ENCODE data around the gene HCAR2.
"Not testable (repeated sequence)": the region's sequence is repeated elsewhere in the genome, so short reads cannot be mapped to it uniquely, and the experiment has no call there.

HCAR2 gene

DNA sequence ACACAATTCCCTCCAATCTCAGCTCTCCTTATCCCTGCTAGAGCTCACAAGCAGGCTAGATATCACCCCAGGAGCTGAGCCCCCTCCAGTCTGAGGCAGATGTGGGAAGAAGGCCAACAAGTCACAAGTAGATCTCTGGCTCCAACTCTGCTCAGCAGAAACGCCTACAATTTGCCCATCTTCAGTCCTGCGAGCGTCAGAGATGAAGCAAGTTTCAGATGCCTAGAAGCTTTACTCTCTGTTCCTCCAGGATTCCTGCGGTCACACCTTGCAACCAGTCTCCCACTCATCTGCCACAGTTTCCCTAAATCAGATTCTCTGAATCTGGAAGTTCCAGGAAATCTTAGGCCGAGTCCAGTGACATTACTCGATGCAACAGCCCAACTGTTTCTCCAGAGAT, 12.1 kb upstream of the HCAR2 start:
- FAIRE-seq: not testable (repeated sequence)

DNA sequence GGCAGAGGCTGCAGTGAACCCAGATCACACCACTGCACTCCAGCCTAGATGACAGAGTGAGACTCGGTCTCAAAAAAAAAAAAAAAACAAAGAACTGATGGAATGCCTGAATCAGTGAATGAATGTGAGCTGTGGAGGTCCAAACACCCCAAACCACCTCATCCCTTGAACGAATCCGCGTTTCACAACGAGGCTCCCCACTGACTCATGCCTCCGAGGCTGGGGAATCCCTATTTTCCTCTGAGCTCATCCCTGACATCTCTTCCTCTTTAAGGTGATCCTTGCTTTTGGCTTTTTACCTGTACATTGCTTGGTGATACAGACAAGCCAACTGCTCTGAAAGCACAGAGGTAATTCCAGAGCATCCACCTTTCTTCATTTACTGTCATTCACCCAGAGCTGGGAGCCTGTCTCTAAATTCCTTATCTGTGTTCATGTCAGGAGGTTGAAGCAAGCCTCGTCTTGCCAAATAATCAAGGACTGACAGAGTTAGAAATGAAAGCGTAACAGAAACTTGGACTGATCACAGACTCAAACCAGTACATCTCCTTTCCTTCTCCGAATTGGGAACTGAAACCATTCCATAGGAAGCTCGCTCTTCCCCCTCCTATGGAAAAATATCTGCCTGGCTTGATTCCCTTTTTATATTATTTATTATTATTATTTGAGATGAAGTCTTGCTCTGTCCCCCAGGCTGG, 10.5 kb upstream of the HCAR2 start:
- not testable (repeated sequence) for FAIRE-seq

DNA sequence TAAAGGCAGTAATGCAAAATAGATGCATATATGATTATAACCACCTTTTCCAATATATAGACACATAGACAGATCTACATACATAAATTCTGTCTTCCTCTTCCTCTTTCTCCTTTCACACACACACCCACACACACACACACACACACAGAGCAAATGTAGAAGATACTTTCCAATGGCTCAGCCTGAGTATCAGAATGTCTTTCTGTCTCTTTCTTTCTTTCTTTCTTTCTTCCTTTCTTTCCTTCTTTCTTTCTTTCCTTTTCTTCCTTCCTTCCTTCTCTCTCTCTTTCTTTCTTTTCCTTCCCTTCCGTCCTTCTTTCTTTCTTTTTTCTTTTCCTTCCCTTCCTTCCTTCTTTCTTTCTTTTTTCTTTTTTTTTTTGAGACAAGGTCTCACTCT, 8.1 kb upstream of the HCAR2 start:
- not testable (repeated sequence) for FAIRE-seq

DNA sequence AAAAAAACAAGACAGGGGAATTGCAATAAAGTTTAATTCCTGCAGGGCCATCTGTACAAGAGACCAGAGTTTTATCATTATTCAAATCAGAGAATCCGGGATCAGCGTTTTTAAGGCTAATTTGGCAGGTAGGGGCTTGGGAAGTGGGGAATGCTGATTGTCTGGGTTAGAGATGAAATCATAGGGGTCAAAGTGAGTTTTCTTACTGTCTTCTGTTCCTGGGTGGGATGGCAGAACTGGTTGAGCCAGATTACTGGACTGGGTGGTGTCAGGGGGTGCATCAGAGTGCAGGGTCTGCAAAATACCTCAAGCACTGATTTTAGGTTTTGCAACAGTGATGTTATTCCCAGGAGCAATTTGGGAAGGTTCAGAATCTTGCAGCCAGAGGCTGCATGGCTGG, 7.2 kb upstream of the HCAR2 start:
- not testable (repeated sequence) for FAIRE-seq

DNA sequence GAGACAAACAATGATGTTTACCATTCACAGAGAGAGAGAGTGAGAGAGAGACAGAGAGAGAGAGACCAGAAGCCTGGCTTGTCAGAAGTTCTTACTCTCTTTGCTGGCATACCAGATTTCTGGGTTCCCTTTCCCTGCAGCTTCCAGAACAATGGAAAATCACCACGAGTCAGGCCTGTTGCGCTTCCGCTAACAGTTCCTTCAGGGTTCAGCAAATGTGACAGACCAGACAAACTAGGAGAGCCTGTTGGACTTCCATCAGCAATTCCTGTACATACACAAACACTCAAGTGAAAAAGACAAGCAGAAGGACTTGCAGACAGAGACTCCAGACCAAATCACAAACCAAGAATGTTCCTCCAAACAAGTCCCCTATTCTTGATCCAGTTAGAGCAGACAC, 6.1 kb upstream of the HCAR2 start:
- FAIRE-seq: not testable (repeated sequence)

DNA sequence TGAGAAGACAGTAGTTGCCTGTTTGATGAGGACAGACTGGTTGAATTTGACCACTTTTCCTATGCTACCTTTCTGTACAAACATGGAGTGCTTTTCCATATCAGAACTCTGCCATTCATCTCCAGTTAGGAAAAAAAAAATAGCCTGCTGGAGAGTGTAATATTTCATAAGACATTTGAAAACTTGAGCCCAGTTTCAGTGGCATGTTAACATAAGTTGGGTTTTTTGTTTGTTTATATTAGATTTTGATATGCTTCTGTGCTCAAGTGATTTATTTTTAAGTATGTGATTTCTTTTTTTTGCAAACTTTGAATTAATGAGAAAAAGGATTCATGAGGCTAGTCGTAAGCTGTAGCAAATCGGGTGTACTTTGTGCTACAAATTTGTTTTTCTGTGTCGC, 684 bp upstream of the HCAR2 start:
- FAIRE-seq: not testable (repeated sequence)

DNA sequence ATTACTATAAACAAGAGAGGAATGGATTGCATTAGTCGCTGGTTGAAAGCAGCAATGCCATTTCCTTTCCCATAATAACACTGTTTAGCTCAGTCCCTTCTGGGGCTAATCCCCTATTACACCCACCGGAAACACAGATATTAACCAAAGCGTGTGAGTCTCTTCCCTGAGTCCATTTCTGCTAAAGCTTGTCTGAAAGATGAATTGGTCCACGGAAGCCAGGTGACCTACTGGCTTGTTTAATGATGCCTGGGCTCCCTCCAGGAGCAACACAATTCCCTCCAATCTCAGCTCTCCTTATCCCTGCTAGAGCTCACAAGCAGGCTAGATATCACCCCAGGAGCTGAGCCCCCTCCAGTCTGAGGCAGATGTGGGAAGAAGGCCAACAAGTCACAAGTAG, 1.7 kb downstream of the HCAR2 start:
- not testable (repeated sequence) for FAIRE-seq

DNA sequence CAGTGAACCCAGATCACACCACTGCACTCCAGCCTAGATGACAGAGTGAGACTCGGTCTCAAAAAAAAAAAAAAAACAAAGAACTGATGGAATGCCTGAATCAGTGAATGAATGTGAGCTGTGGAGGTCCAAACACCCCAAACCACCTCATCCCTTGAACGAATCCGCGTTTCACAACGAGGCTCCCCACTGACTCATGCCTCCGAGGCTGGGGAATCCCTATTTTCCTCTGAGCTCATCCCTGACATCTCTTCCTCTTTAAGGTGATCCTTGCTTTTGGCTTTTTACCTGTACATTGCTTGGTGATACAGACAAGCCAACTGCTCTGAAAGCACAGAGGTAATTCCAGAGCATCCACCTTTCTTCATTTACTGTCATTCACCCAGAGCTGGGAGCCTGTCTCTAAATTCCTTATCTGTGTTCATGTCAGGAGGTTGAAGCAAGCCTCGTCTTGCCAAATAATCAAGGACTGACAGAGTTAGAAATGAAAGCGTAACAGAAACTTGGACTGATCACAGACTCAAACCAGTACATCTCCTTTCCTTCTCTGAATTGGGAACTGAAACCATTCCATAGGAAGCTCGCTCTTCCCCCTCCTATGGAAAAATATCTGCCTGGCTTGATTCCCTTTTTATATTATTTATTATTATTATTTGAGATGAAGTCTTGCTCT, 3.0 kb downstream of the HCAR2 start:
- not testable (repeated sequence) for FAIRE-seq

DNA sequence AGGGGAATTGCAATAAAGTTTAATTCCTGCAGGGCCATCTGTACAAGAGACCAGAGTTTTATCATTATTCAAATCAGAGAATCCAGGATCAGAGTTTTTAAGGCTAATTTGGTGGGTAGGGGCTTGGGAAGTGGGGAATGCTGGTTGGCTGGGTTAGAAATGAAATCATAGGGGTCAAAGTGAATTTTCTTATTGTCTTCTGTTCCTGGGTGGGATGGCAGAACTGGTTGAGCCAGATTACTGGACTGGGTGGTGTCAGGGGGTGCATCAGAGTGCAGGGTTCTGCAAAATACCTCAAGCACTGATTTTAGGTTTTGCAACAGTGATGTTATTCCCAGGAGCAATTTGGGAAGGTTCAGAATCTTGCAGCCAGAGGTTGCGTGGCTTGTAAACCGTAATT, 6.2 kb downstream of the HCAR2 start:
- not testable (repeated sequence) for FAIRE-seq

DNA sequence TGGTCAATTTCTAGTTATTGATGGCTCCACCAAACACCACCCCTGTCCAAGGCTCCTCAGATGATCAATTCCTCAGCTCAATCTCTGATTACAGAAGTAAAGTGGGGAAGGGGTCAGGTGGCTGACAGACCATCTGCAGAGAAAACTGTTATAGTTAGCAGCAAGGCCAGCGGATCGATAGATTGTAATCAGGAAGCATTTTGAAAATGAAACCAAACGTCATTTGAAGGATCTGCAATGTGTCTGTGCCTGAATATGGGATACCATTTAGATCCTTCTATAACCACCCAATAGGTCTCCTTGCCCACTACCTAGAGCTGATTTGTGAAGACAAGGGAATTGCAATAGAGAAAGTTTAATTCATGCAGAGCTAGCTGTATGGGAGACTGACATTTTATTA, 11.6 kb downstream of the HCAR2 start:
- FAIRE-seq: no peak

DNA sequence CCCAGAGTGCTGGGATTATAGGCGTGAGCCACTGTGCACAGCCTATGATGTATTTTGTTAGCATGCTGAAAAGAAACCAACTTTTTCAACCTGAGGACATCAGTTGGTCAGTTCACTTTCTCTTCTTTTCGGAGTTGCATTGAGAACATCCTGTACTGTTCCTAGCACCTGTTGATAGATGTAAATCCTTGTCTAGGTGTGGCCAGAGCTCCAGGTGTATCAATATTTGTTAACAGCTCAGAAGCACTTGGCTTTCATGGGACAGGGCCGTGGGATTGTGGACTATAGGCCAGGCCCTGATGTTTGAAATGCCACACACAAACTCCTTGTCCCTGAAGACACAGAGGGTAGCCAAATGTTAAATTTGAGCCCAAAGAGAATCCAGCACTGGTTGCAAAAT, 14.9 kb downstream of the HCAR2 start:
- FAIRE-seq: no peak

DNA sequence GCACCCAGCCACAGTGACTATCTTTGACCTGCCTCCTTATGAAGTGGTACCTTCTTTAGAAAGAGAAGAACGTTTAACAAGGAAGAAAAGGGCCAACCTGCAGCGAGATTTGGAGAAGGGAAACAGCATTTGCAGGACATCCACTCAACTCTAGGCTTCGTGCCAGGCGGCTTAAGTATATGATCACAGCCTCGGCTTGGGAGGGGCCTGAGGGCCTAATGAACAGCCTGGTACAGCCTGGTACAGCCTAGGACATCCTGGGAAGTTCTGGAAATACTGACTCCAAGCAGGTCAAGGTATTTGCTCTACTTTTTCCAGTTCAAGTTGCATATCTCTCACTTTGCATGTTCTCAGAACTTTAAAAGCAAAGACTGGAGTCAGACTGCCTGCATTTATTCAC, 16.1 kb downstream of the HCAR2 start:
- no peak for FAIRE-seq

DNA sequence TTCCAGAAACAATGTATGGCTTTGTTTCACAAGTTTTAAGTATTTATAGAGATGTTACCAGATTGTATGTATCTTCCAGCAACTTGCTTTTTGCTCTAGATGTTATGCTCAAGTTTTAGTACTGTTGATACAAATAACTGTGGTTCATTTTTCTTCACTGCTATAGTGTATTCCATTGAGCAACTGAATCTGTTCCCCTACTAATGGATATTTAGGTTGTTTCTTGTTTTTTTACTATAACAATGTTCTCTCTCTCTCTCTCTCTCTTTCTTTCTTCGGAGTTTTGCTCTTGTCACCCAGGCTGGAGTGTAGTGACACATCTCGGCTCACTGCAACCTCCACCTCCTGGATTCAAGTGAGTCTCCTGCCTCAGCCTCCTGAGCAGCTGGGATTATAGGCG, 16.6 kb downstream of the HCAR2 start:
- no peak for FAIRE-seq

DNA sequence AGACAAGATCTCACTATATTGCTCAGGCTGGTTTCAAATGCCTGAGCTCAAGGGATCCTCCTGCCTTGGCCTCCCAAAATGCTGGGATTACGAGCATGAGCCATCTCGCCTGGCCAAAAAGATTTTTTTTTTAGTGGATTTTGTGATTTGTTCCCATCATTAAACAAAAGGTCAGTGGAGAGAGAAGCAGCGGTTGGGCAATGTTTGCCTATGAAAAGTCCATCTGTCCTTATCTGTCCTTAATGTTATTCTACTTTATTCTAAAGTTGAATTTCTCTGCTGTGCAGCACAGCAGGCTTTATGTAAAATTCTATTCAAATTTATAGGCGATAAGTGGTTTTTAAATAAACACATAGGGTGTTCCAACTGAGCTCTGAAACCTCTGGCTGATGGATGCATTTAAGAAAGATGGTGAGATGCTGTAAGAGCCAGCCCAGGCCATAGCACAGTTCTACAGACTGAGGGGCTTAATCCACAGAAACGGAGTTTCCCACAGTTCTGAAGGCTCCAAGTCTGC, 18.8 kb downstream of the HCAR2 start:
- FAIRE-seq: no peak

DNA sequence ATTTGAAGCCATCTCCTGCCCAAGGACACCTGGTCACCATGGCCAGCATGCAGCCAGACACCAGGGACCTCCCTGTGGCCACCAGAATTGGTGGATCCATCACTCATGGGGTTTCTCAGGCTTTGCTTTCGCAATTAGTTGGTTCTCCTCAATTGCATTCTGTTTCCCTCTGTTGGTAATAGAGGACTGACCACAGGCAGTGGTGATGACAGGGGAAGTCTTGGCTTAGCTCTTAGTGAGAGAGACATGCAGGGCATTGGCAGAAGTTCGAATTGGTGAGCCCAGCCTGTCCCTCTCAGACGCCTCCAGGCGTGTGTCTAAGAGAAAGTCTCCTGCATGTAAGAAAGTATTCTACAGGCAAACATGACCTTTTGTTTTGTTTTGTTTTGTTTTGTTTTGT, 21.3 kb downstream of the HCAR2 start:
- FAIRE-seq: no peak

DNA sequence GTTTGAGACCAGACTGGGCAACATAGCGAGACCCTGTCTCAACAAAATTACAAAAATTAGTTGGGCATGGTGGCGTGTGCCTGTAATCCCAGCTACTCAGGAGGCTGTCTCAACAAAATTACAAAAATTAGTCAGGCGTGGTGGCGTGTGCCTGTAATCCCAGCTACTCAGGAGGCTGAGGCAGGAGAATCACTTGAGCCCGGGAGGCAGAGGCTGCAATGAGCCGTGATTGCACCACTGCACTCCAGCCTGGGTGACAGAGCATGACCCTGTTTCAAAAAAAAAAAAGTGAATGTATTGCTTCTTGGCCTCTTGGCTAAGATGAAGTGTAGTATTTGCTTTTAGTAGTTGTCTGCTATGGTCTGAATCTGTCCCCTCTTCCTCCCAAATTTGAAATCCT, 22.2 kb downstream of the HCAR2 start:
- FAIRE-seq: not testable (repeated sequence)

DNA sequence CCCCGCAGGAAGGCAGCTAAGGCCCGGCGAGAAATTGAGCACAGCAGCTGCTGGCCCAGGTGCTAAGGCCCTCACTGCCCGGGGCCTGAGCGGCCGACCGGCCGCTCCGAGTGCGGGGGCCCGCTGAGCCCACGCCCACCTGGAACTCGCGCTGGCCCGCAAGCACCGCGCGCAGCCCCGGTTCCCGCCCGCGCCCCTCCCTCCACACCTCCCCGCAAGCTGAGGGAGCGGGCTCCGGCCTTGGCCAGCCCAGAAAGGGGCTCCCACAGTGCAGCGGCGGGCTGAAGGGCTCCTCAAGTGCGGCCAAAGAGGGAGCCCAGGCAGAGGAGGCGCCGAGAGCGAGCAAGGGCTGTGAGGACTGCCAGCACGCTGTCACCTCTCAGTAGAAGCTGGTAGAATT, 26.4 kb downstream of the HCAR2 start:
- not testable (repeated sequence) for FAIRE-seq

DNA sequence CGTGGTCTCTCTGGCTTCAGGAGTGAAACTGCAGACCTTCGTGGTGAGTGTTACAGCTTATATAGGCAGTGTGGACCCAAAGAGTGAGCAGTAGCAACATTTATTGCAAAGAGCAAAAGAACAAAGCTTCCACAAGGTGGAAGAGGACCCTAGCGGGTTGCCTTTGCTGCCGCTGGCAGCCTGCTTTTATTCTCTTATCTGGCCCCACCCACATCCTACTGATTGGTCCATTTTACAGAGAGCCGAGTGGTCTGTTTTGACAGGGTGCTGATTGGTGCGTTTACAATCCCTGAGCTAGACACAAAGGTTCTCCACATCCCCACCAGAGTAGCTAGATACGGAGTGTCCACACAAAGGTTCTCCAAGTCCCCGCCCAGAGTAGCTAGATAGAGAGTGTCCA, 27.1 kb downstream of the HCAR2 start:
- FAIRE-seq: not testable (repeated sequence)

DNA sequence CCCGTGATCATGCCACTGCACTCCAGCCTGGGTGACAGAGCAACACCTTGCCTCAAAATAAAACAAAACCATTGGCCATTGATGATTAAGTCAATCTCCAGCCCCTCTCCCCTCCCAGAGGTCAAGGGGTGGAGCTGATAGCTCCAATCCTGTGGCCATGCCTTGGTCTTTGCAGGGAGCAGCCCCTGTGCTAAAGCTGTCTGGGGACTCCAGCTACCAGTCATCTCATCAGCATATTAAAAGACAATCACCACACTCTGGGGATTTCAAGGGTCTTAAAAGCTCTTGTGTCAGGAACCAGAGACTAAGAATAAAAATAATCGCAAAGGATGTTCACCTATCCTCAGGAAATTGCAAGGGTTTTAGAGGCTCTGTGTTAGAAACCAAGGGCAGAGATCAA, 30.6 kb downstream of the HCAR2 start:
- no peak for FAIRE-seq

DNA sequence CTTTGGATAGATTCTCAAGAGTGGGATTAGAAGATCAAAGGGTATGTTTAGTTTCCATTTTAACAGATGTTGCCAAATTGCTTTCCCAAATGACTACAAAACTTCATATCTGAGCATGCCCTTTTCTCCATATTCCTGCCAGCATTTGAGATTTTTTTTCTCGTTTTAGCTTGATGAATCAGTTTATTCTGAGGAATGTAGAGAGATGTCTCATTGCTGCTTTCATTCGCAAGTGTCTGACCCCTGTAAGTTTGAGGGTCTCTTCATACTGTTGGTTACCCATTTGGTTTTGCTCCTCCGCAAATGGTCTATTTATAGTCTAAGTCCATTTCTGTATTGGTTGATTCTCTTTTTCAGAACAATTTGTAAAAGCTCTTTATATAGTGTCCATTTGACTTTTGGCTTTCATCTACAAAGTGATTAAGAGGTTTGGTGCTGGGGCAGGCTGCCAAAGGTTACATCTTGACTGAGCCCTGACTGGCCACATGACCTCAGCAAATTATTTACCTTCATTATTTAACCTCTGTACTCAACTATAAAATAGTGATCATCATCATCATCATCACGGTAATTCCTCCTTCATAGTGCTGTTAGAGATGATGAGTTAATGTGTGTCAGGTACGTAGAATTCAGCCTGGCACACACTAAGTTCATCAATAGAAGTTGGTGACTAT, 33.6 kb downstream of the HCAR2 start:
- no peak for FAIRE-seq

DNA sequence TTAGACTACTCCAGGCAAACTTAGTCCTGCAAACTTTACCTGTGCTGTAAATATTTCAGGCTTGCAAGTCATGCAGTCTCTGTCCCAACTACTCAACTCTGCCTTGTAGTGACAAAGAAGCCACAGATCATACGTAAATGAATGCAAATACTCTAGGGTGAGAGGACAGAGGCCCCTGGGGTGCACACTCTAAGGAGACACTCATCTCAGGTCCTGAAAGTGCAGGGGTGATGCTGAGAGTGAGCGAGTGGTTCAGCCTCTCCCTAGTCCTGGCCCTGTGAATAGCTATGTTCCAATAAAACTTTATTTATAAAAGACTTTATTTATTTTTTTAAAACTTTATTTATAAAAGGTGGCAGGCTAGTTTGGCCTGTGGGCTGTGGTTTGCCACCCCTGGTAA, 34.9 kb downstream of the HCAR2 start:
- FAIRE-seq: no peak

DNA sequence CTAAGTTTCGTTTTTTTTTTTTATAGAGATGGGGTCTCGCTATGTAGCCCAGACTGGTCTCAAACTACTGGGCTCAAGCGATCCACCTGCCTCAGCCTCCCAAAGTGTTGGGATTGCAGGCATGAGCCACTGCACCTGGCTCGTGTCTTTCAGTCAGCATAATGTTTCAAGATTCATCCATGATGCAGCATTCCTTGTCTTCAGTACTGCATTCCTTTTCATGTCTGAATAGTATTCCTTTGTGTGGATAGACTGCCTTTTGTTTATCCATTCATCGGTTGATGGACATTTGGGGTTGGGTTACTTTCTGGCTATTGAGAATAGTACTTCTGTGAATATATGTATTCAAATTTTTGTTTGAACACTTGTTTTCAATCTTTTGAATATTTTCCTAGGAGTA, 37.4 kb downstream of the HCAR2 start:
- no peak for FAIRE-seq

DNA sequence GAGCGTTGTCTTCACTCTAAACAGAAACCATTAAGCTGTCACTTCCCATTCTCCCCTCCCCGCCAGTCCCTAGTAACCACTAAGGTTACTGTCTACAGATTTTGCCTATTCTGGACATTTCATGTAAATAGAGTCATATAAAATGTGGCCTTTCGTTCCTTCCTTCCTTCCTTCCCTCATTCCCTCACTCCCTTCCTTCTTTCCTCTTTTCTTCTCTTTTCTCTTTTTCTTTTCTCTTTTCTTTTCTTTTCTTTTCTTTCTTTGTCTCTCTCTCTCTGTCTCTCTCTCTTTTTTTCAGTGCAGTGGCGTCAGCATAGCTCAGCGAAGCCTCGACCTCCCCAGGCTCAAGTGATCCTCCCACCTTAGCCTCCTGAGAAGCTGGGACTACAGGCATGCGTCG, 37.8 kb downstream of the HCAR2 start:
- no peak for FAIRE-seq

DNA sequence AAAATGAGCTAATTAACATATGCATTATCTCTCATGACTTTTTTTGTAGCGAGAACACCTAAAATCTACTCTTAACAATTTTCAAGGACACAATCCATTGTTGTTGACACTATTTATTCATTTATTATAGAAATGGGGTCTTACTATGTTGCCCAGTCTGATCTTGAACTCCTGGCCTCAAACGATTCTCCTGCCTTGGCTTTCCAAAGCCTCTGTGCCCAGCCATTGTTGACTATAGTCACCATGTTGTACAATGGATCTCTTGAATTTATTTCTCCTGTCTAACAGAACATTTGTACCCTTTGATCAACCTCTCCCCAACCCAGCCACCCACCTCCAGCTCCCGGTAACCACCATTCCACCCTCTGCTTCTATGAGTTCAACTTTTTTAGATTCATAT, 41.2 kb downstream of the HCAR2 start:
- no peak for FAIRE-seq
